NCI-H1105 treated with DMSO at 0.1 percent for 48 hours (cell line): Measurements from ENCODE around the gene IL2.

Experiments
- DNase-seq: peaks from one replicate; lab custom pipeline; 2025; lab: John Stamatoyannopoulos, UW

Gene IL2

DNA sequence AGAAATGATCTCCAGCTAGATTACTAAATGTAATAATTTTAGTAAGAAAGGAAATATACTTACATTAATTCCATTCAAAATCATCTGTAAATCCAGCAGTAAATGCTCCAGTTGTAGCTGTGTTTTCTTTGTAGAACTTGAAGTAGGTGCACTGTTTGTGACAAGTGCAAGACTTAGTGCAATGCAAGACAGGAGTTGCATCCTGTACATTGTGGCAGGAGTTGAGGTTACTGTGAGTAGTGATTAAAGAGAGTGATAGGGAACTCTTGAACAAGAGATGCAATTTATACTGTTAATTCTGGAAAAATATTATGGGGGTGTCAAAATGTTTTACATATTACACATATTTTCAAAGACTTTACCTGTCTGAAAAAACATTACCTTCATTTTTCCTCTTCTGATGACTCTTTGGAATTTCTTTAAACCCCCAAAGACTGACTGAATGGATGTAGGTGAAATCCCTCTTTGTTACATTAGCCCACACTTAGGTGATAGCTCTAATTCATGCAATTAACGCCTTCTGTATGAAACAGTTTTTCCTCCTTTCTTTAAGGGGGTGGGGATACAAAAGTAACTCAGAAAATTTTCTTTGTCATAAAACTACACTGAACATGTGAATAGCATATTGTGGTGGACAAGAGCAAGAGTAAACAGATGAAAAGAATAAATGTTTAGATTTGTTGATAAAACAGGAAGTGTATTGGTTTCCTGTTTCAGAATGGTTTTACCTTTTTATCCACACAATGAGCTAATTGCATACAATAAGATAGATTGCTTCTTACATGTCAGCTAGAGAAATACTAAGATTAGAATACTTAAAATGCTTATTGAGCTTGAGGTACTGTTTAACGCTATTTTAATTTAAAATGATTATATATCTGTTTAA is at the start of gene IL2:
Gene IL2, minus strand, starts transcription at position 495 of the 886 bp plus-strand sequence. Its CDS starts 285 bp downstream, at position 210.
- no peak for DNase-seq

DNA sequence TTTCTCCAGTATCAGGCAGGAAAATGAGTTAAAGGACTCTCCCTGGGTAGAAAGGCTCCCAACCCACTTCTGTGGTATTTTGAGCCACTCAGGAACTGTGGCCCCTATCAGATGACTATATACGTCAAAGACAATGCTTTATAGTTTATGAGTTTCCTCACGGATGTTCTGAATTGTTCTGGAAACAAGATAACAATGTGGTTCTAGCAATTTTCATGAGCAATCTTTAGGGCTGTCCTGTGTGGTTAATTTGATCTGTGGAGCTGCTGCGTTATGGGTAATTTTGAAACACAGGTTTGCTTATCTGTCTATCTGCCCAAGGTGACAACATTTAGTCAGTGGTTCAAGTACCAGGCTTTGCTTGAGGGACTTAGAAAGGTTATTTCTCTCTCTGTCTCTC is 46.7 kb upstream of the IL2 start:
- DNase-seq = no peak

- DNase-seq = peak; percentile 96
These were observed 44.5 kb upstream of the IL2 start for GRCh38 chr4:122500852-122501501.

DNA sequence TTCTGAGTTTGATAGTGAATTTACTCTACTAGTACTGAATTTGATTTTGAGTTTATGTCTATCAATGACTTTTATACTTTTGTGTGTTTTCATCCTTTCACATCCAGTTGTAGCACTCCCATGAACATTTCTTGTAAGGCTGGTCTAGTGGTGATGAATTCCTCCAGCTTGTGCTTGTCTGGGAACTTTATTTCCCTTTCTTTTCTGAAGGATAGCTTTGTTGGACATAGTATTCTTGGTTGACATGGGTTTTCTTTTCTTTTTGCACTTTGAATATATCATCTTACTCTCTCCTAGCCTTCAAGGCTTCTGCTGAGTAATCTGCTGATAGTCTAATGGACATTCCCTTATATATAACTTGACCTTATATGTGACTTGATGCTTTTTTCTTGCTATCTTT is 32.5 kb upstream of the IL2 start:
- DNase-seq = no peak

DNA sequence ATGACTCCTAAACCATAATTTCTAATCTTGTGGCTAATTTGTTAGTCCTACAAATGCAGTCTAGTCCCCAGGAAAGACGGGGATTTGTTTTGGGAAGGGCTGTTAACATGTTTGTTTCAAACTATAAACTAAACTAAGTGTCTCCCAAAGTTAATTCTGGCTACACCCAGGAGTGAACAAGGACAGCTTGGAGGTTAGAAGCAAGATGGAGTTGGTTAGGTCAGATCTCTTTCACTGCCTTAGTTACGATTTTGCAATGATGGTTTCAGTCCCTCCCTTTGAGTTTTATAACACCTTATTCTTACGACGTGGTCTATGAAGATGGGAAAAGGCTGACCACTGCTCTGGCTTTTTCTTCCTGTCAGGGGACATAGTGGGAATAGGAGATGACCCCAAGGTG is 27.0 kb upstream of the IL2 start:
- DNase-seq = no peak

- no peak for DNase-seq
These were observed 25.4 kb upstream of the IL2 start for GRCh38 chr4:122481766-122482405.

DNA sequence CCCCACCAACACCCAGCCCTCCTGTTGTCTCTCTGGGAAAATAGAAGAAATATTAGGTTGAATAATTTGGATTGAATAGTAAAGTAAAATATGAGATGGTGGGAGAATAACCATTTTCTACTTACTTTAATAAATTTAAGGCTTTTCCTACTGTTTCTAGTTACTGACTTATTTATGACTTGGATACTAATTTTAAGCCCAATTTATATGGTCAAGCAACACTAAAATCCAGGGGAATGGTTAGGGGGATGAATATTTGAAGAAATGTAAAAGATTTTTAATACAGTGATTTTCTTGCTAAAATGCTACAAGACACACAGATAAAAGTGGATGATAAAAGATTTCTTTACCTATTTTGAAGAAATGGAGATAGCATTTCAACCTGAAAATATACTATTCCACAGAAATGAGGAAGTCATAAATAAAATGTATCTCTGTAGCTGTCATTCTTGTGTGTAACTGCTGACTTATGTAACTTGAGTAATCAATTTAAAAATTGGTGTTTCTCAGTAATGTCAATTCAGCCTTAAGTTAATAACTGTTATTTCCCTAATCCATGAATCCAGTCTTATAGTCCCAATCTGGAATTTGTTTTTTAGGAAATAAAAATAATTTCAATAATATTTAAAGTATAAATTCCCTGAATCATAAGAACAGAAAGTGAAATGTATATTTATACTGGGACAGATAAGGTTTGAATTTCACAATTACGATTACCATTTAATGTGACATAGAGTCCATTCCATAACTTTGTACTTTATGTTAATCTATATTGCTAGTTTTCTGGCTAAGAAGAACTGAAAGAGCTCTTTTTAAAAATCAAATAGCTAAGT is 24.3 kb upstream of the IL2 start:
- DNase-seq = no peak

GRCh38 chr4:122479935-122480416 is 23.5 kb upstream of the IL2 start:
- DNase-seq = no peak

GRCh38 chr4:122476745-122477144 is 20.2 kb upstream of the IL2 start:
- DNase-seq = no peak

DNA sequence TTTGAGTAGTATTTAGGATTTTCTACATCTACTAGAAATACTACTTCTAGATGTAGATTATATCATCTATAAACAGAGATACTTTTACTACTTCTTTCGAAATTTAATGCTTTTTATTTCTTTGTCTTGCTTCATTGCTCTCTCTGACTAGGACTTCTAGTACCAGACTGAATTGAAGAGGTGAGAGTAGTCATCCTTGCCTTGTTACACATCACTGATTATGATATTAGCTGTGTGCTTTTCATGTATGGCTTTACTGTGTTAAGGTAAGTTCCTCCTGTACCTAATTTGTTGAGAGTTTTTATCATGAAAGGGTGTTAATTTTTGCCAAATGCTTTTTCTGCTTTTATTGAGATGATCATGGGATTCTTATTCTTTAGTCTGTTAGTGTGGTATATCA is 19.6 kb upstream of the IL2 start:
- DNase-seq = no peak

- no peak for DNase-seq
These were observed 18.7 kb upstream of the IL2 start for GRCh38 chr4:122475233-122475632.

- no peak for DNase-seq
These were observed 12.9 kb upstream of the IL2 start for GRCh38 chr4:122469457-122469856.

- no peak for DNase-seq
These were observed 2.1 kb upstream of the IL2 start for GRCh38 chr4:122458625-122459024.

GRCh38 chr4:122453384-122453995 is 3.0 kb downstream of the IL2 start:
- DNase-seq = no peak

GRCh38 chr4:122450847-122451246 is 5.7 kb downstream of the IL2 start:
- no peak for DNase-seq

GRCh38 chr4:122434285-122434684 is 22.2 kb downstream of the IL2 start:
- DNase-seq = no peak

DNA sequence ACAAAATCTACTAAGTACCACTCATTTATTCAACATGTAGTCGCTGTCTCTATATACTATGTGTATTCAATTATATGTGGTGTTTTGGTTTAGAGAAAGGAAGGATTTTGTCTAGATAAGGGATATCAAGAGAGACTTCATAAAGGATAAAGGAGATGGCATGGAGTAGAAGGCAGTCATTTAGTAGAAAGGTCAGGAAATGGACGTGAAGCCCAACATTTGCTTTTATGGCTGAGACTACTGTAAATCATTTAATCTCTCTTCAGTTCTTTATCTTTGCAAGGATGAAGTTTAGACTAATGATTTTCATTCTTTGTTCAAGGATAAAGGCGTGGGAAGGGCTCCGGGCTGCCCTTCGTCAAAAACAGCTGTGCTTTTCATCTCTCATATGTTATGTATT is 25.2 kb downstream of the IL2 start:
- DNase-seq = no peak

DNA sequence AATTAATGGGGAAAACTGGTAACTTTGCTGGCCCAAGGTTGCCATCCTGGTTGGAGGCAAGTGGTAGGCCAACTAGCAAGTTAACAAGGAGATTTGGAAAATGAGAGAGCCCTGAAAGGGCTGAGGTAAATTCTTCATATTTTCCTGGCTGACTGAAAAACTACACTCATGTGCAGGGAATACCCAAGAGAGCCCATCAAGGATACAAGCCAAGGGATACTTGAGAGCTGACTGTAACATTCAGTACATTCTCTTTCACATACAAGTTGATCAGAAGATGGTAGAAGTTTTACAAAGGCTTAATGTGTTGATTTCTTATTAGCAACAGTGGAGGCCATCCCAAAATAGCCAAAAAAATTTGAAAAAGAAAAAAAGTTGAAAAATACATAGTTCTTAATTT is 33.3 kb downstream of the IL2 start:
- no peak for DNase-seq

DNA sequence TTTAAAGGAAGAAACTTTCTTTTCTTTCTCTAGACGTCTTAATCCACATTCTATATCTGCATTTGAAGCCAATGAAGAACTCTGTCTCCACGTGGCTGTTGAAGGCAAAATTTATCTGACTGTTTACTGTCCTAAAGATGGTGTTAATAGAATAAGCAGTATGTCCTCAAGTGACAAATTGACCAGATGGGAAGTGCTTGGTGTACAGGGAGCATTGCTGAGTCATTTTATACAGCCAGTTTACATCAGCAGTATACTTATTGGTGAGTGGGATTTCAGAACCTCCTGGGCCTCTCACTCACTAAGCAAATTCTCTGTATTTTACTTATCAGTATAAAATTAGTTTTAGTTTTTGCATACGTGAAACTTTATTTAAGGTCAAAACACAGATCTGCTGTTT is 44.0 kb downstream of the IL2 start:
- DNase-seq = no peak

DNA sequence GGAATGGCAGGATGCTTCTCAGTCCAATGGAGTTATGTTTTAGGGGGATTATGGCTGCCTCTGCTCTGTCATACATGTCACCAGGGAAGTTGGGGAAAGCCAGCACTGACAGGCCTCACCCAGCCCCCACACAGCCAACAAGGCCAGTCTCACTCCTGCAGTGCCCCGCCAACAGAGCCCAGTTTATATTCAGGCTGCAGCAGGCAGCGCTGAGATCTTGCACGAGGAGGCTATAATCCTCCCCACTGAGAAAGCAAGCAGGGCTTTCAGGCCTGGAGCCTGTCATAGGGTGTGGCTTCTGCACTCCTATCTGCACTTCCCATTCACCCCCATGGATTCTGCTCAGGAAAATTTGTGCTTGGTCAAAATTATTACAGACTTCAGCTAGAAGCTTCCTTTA is 52.7 kb downstream of the IL2 start:
- no peak for DNase-seq
